Hepatocyte (in vitro differentiated cells): ENCODE data around the gene LIME1.

Source experiments
- CTCF ChIP-seq: fragments of 200-600 bp; sonication (generic); IDR thresholded peaks from 2 replicates; pipeline ENCODE4 v1.5.1; 2016; ENCODE audit warnings: antibody characterized with exemption, mild to moderate bottlenecking; ENCODE audit not compliant: poor library complexity
- EZH2 ChIP-seq: fragments of 200-600 bp; sonication (generic); IDR thresholded peaks from 2 replicates; pipeline ENCODE4 v1.6.1; 2016; ENCODE audit warnings: antibody characterized with exemption, mild to moderate bottlenecking, borderline replicate concordance
- EZH2phosphoT487 ChIP-seq: fragments of 200-600 bp; sonication (generic); IDR thresholded peaks from one replicate; pipeline ENCODE4 v1.6.1; 2018; ENCODE audit warnings: antibody characterized with exemption, mild to moderate bottlenecking, low read depth, moderate library complexity; ENCODE audit not compliant: unreplicated experiment, severe bottlenecking

- TF ChIP-seq EZH2 (no peak), CTCF (no peak), EZH2phosphoT487 (no peak)
Measured at GRCh38 chr20:63690003-63690897, 46.2 kb upstream of the LIME1 start.
